GM20000 (cell line): Measurements from ENCODE around the gene EXD3.

Experiments
- DNase-seq: peaks from one replicate; pipeline ENCODE4 v3.0.0; 2012; ENCODE audit warnings: low spot score
- TF ChIP-seq, protein P1 (sequence below): IDR thresholded peaks from 2 replicates; pipeline ENCODE4 v1.5.1; 2012; ENCODE audit warnings: mild to moderate bottlenecking, control low read depth; ENCODE audit errors: extremely low read depth, missing control alignments

The EXD3 gene

DNA sequence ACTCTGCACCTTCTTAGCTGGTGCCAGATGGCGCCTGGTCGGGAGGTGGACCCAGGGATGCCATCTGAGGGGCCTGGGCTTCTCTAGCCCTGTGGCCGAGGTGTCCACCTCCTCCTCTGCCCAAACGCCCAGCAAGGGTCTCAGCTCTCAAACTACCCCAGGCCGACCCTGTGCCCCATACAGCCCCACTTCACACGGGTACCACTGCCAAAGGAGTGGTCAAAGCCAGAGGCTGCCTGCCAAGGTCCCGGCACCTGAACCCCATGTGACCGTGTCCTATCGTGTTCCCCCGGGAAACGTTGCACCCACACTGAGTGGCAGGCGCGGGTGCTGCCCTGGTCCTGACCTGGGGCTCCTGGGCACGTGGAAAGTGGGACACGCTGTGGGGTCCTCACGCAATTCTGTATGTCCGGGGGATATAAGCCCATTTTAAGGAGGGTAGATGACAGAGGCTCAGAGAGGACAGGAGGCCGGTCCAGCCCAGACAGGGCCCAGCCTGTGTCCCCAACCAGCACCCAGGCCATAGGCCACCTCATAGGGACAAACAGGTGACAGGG lies 16.3 kb upstream of the EXD3 start:
- DNase-seq, result no peak
- TF ChIP-seq, protein P1, sequence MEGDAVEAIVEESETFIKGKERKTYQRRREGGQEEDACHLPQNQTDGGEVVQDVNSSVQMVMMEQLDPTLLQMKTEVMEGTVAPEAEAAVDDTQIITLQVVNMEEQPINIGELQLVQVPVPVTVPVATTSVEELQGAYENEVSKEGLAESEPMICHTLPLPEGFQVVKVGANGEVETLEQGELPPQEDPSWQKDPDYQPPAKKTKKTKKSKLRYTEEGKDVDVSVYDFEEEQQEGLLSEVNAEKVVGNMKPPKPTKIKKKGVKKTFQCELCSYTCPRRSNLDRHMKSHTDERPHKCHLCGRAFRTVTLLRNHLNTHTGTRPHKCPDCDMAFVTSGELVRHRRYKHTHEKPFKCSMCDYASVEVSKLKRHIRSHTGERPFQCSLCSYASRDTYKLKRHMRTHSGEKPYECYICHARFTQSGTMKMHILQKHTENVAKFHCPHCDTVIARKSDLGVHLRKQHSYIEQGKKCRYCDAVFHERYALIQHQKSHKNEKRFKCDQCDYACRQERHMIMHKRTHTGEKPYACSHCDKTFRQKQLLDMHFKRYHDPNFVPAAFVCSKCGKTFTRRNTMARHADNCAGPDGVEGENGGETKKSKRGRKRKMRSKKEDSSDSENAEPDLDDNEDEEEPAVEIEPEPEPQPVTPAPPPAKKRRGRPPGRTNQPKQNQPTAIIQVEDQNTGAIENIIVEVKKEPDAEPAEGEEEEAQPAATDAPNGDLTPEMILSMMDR, result no peak

DNA sequence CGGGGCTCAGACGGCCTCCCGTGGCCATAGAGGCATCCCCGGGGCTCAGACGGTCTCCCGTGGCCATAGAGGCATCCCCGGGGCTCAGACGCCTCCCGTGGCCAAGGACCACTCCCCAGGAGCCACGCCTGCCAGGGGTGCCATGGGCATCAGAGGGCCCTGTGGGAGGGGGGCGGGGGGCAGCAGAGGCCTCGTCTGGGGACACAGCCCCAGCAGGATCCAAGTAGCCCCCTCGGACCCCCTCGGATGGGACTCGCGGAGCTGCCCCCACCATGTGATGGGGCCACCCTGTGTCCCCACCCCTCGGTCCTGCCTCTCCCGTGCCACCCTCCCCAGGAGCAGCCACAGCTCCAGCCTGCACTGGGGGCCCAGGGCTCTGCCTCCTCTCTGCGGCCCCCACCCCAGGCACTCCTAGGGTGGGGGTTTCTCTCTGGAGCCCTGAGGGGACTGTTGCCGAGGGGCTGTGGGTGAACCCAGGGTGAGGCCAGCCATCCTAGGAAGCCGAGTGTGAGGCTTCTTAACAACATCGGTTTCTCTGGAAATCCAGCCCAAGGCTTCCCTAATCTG lies 15.7 kb upstream of the EXD3 start:
- TF ChIP-seq, protein P1, result no peak
- no peak for DNase-seq

DNA sequence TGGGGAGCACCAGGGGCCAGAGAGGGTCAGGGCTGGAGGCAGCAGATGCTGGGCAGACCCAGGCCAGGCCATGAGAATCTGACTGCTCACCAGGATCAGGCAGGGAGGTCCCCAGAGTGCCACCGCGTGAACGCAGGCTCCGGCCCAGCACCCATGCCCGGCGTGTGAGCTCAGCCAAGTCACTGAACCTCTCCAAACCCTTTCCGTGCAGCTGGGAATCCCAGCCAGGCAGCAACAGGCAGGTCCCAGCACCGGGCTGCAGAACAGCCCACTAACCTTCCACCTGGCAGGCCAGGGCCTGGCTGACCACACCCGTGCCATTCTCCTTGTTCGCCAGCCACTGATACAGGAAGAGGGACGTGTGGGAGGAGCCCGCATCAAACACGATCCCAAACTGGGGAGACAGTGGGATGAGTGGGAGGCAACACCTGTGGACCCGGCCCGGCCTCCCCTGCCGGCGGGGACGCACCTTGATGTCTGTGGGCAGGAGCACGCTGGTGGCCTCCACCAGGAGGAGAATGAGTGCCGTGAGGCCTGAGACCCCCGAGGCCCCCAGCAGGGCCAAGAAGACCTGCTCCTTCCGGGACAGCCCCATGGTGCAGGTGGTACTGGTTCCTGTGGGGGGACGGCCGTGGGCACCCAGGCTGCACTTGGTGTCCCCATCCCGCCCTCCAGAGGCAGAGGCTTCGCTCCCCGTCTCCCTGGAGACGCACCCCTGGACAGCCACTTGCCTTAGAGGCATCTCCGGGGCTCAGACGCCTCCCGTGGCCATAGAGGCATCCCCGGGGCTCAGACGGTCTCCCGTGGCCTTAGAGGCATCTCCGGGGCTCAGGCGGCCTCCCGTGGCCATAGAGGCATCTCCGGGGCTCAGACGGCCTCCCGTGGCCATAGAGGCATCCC lies 15.0 kb upstream of the EXD3 start:
- DNase-seq, result no peak

GRCh38 chr9:137436761-137437600 lies 14.0 kb upstream of the EXD3 start:
- TF ChIP-seq, protein P1, result no peak
- no peak for DNase-seq

More for the DNA sequence above, 15.0 kb upstream of the EXD3 start:
- TF ChIP-seq, protein P1, result no peak

- DNase-seq, result no peak
- TF ChIP-seq, protein P1, result no peak
Measured at GRCh38 chr9:137435980-137436760, 13.2 kb upstream of the EXD3 start.

- TF ChIP-seq, protein P1, result no peak
Measured at GRCh38 chr9:137435381-137435891, 12.5 kb upstream of the EXD3 start.

More at GRCh38 chr9:137435381-137435891, 12.5 kb upstream of the EXD3 start:
- no peak for DNase-seq
